Activated CD4-positive, alpha-beta T cell treated with anti-CD3 and anti-CD28 coated beads for 1 hour (primary cell): Measurements from ENCODE around the gene ZCCHC24.

Experiments
- DNase-seq: peaks from one replicate; pipeline ENCODE4 v3.0.0-alpha.2; 2020

Gene ZCCHC24

DNA sequence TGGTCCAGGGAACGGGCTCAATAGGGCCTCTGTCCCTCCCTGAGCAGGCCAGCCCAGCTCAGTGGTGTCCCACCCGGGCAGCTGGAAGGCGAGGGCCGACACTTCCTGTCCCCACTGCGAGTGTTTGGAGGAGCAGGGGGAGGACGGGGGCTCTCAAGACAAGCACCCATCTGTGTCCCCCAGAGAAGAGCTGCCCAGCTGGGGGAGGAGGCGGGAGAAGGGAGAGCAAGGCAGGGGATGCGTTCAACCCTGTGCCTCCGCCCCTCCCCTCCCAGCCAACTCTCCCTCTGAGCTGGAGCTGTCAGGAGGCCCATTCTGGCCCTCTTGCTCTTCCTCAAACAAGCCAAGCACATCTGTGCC lies 35.7 kb downstream of the ZCCHC24 start:
- DNase-seq, result no peak

- DNase-seq, result no peak
Measured at GRCh38 chr10:79409038-79409725, 36.2 kb downstream of the ZCCHC24 start.

DNA sequence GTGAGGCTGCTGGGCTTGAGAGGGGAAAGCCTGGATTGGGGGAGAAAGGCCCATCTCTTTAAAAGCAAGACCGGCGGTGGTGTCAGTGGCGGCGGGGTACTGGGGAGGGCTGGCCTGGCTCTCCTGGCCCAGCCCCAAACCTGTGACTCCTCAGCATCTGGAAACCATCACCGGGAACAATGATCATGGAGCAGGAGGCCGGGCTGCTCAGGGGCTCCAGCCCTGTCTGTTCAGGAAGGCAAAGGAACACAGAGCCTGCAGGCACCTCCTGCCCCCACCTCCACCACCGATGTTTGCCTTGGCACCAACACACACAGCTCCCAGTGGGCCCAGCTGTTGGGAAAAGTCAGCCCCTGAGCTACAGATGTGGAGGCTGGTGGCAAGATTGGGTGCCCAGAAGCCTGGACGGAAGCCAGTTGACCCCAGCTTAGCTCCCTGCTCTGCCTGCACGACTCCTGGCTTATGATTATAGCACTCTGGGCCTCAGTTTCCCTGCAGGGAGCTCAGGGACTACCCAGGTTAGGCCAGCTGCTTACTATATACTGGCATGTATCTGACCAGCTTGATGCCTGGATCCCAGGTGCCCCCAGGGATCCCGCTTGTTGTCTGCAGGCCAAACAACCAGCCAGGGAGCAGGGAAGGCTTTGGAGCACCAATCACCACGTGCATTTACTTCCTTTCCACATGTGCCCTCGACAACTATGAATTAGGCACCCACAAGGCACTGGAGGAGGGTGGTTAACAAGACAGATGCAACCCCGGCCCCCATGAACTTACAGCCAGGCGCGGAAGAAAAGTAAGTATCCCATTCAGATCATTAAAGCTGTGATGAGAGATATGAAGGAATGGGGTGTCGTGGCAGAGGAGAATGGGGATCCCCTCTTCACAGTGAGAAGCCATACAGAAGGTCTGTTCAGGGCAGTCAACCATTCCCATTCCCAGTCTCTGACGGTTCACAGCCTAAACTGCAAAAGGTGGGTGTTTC lies 37.3 kb downstream of the ZCCHC24 start:
- no peak for DNase-seq

- DNase-seq, result no peak
Measured at GRCh38 chr10:79407423-79407796, 38.0 kb downstream of the ZCCHC24 start.

- no peak for DNase-seq
Measured at GRCh38 chr10:79406683-79407422, 38.6 kb downstream of the ZCCHC24 start.

DNA sequence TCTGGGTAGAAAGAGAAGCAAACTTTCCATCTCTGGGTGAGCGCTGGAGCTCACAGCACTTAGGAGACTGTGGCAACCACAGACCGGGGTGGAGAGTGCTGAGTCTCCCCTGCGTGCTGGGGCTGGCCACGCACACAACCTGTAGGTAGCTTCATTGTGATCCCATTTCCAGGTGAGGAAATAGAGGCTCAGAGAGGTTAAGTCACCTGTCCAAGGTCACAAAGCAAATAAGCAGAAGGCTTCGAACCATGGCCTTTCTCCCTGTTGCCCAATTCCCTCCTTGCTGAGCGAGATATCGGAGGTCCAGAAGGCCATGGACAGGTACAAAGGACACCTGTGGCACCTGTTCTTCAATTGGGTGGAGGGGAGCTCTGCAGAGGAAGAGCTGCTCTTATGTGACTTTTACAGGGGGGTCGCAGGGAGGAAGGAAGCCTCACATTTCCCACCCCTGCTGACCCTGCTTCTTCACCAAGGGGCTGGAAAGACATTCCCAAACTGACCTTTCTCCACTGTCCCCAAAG lies 39.4 kb downstream of the ZCCHC24 start:
- DNase-seq, result no peak

GRCh38 chr10:79405221-79405994 lies 40.0 kb downstream of the ZCCHC24 start:
- no peak for DNase-seq

DNA sequence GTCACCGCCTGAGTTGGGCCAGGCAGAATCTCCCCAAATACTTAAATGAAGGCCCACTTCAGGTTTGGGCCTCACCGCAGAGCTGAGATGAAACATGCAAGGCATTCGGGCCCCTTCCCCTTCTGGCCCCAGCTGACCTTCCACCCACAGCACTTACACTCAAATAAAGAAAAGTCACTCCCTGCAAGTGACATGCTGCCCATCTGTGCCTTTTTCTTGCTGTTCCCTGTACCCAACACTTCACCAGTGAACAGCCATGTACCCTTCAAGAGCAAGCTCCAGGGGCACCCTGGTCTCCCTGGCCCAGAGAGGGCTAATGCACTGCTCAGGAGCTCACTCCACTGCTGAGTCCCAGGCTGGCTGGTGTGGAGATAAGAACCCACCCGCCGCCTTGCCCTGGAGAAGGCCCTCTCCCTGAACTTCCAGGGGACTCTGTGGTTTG lies 40.7 kb downstream of the ZCCHC24 start:
- DNase-seq, result no peak

DNA sequence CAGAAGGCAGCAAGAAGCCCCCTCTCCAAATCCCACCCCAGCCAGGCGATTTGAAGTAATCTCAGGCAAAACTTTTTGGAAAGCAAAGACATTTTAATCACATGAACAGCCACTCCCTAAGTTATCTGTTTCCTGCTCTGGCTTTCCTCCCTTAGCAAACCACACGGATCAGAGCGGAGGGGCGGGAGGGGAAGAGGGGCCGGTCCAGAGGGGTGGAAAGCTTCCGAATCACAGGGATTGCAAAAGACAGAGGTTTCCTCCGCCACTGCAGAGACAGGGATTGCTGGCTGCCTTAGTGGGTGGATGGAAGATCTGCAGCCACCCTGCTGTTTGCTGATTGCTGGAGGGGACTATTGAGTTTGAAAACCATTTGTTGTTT lies 41.2 kb downstream of the ZCCHC24 start:
- DNase-seq, result no peak

DNA sequence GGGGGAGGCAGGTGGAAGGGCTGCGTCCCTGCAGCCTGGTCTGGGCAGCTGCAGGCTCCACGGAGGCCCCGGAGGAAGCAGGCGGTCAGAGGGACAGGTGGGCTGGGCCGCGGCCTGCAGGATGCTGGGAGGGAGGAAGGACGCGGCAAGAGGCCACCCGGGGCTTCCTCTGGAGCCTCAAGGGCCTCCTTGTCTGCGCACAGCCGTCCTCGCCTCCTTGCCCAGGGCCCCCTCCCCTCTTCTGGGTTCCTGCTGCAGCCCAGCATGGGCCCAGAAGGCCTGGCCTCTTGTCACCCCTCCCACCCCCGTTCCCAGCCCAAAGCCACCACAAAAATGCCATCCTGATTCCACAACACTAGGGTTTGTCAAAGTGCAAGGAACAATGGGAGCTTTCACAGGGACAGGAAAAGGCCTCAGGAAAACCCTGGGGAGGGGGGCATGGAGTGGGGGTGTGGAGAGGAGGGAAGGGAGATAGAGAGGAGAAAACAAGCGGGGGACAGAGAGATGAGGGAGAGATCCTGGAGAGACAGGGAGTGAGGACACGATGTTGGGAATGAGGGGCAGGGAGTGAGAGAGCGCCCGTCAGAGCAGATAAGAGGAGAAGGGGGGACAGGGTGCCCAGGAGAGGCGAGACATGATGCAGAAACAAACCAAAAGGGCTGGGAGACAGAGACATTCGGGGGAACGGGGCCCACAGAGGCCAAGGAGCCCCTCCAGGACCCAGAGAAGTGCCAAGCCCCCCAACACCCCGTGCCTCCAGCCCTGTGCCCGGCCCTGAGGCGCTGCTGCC lies 41.8 kb downstream of the ZCCHC24 start:
- no peak for DNase-seq

- DNase-seq, result no peak
Measured at GRCh38 chr10:79402951-79403350, 42.5 kb downstream of the ZCCHC24 start.

DNA sequence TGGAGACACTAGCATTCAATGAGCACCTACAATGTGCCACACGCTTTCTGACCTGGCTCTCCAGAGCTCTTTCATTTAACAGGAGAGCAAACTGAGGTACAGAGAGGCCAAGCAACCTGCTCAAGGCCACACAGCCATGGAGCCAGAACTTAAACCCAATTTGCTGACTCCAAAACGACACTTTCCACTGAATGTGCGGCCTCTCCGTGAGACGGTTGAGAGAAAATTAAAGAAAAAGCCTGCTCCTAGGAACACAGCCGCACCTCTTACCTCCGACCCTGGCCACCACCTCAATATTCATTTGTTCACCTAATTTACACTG lies 42.8 kb downstream of the ZCCHC24 start:
- no peak for DNase-seq

GRCh38 chr10:79401015-79401921 lies 44.2 kb downstream of the ZCCHC24 start:
- DNase-seq, result no peak

DNA sequence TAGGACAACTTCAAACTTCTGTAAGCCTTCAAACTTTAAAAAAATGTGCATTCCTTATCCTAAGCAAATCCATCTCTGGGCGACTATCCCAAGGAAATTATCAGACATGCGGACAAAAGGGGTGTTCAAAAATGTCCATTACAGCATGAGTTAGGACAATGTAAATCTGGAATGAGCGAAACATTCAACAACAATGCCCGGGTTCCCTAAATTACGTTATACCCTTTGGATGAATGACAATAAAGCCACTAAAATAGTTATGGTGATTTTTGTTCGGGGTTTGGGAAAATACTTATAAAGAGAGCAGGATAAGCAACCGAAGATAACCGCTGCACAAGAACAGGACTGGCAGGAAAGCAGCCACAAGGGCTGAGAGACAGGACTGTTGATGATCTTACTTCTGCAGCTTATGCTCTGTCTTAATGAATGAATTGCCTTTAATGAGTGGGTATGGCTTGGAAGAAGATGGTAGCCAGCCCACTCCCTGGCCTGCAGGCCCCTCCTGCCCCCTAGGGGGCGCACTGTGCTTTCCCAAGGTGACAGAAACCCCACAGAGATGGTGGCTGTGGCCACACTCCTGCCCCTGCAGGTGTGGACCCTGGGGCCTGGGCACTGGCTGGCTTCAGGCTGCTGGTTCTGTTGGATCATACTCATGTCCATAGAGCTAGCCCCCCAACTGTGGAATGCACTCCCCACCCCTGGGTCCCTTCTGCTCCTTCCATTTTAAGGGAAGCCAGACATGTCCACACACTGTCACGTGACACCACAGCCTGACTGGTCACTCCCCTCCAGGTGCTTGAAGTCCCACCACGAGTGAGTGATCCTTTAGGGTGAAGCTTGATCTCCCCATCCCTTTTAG lies 45.0 kb downstream of the ZCCHC24 start:
- peak; percentile 10 for DNase-seq

GRCh38 chr10:79399223-79399831 lies 46.1 kb downstream of the ZCCHC24 start:
- no peak for DNase-seq

GRCh38 chr10:79398642-79399041 lies 46.8 kb downstream of the ZCCHC24 start:
- DNase-seq, result no peak

- no peak for DNase-seq
Measured at GRCh38 chr10:79397575-79398303, 47.7 kb downstream of the ZCCHC24 start.

GRCh38 chr10:79397051-79397450 lies 48.4 kb downstream of the ZCCHC24 start:
- no peak for DNase-seq
